ENCODE data around the gene STRA6.

STRA6 gene, protein sequence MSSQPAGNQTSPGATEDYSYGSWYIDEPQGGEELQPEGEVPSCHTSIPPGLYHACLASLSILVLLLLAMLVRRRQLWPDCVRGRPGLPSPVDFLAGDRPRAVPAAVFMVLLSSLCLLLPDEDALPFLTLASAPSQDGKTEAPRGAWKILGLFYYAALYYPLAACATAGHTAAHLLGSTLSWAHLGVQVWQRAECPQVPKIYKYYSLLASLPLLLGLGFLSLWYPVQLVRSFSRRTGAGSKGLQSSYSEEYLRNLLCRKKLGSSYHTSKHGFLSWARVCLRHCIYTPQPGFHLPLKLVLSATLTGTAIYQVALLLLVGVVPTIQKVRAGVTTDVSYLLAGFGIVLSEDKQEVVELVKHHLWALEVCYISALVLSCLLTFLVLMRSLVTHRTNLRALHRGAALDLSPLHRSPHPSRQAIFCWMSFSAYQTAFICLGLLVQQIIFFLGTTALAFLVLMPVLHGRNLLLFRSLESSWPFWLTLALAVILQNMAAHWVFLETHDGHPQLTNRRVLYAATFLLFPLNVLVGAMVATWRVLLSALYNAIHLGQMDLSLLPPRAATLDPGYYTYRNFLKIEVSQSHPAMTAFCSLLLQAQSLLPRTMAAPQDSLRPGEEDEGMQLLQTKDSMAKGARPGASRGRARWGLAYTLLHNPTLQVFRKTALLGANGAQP

DNA sequence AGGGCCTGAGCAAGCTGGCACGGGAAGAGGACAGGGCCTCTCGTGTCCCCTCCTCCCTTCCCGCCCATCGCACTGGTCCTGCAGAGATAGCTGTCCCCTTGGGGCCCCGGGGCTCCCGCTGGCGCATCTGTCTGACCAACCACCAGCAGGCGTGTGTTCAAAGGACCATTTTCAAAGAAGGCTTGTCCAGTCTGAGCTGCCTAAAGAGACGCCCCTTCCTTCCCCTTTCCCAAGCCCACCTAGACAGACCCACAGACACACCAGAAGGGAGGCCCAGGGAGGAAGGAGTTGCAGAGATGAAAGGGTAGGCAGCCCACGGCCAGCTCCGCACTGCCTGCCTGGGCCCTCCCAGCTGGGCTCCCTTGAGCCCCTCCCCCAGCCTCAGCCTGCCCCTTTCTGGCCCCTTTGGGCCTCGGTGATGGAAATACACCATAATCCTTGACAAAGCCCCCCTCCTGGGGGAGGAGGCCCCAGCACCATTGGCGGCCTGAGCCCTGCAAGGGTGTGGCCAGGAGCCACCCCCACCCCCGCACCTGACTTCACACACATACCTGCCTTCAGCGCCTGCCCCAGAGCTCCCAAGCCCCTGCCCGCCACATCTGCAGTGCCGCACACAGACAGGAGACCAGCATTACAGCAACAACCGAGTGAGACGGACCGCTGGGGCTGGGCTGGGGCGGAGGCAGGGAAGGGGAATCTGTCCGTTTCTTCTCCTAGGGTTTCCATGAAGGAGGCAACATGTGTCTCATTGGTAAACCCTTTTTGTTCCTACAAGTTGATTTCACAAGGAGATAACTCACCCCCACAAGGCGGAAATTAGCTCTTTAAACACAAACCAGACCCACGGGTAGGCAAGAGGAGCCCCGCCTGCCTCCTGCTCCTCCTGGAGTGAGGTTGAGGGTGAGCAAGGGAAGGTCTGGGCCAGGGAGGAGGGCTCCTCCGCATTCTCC is at the start of gene STRA6:
Gene STRA6 (minus strand): TSS at position 336 of the 950 bp plus-strand sequence. CDS start 520 bp downstream, outside the sequence.
- DNase-seq (ENCODE audit: low read depth in 2 of 2), result no peak

DNA sequence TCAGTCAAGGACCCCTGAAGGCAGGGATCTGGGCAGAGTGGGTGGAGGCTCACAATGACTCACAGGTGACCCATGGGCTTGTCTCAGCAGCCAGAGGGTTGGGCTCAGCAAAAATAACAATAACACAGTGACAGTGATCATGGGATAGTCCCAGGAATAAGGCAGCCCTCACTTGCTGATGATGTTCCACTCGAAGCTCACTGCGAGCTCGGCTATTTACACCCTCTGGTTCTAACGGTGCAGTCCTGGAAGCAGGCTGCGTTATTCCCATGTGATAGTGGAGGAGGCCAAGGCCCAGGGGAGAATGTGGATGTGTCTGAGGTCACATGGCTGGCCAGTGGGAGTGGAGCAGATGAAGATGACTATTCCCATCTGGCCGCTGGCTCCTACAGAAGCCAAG is 49.7 kb upstream of the STRA6 start:
- no peak for DNase-seq (ENCODE audit: low read depth in 2 of 2)

DNA sequence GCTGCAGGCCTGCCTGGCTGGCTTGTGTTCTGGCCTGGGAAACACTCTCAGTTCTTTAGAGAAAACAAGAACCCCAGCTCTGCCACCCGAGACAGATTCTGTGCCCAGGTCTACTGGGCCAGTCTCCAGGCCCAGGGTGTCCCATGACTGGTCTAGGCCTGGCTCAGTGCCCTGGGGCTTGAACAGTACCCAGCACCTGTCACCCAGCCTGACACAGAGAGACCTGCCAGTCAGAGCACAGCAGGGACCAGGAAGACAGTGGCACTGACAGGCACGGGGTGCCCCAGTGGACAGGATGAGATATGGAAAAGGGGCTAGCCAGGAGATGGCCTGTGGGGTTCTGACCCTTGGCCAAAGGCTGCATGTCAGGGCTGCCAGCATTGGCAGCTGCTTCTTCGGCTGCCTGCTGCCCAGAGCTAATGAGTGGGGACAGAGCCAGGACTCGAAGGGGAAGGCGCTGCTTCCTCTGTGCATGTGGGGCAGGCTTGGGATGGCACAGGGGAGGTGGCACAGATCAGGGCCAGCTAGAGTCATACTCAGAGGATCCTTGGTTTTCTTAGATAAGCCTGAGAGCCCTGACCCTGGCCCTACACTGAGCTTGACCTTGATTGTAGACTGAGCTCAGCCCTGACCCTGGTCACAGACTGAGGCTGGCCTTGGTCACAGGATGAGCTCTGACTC is 48.7 kb upstream of the STRA6 start:
- no peak for DNase-seq (ENCODE audit: low read depth in 2 of 2)

DNA sequence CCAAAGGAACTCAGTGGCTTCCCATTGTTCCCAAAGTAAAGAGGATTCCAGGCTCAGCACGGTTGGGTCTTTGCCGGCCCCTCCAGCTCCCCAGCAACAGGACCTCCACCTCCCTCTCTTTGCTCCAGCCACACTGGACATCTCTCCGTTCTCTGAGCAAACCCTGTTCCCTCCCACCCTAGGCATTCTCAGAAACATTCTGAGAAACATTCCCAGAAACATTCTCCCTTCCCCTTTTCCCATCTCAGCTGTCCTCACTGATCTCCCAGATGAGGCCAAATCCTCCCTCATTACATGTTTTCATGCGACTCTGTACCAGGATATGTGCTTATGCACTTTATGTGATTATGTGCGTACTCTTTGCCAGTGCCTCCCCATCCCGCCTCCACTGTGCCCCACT is 47.7 kb upstream of the STRA6 start:
- DNase-seq (ENCODE audit: low read depth in 2 of 2), result no peak

DNA sequence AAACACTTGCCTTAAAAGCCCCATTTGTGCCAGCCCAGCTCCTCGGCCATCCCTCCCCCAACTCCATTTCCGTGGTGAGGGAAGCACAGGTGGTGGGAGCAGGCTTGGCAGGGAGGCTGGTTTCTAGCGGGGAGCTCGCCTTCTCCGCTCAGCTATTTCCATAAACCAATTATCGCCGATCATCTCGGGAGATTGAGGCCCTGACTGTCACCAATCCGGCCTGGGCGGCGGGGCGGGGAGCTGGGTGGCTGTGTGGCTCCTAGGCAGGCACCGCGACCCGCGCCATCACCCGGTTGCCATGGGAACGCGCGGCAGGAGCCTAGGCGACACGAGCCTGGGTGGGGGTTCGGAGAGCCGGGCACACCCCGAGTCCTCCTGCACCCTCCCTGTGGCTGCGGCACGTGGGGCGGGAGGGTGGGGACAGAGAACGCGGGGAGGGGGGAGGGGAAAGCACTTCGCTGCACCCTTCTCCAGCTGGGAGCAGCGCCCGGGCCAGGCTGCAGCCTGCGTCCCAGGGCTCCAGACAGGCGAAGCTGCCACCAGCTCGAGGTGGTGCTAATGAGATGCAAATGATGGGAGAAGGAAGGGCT is 42.9 kb upstream of the STRA6 start:
- peak in 1 of 2 donors; percentile 6 for DNase-seq (ENCODE audit: low read depth in 2 of 2)

DNA sequence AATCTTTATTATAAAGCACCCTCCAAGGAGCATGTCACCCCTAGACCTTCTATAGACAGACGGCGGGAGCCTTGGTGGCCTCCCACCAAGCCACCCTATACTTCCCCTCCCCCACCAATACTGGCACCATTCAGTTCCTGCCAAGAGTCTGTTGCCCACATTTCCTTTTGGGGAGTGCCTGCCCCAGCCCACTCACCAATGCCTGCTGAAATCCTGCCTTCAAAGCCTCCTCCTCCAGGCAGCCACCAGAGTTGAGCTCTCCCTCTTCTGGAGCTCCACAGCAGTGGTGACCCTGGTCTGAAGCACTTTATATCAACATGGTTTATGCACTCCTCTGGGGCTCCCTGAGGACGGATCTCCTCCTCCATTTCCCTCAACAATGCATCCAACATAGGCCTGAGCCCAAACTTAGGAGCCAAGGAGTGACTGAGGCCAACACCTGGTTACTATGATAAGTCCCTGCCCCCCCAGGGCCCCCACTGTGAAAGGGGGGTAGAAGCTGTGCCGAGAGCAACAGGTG is 42.3 kb upstream of the STRA6 start:
- no peak for DNase-seq (ENCODE audit: low read depth in 2 of 2)

DNA sequence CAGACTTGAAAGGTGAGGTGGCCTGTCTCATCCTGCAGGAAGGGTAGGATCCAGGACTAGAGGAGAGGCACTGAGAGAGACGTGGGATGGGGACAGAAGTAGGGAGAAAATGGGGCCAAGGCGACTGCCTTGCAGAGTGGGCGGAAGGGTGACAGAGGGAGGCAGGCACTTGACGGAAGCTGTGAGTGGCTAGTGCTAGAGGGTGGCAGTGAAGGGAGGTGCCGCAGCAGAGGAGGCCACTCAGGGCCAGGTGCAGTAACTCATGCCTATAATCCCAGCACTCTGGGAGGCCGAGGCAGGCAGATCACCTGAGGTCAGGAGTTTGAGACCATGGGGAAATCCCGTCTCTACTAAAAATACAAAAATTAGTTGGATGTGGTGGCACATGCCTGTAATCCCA is 40.8 kb upstream of the STRA6 start:
- DNase-seq (ENCODE audit: low read depth in 2 of 2), result no peak

DNA sequence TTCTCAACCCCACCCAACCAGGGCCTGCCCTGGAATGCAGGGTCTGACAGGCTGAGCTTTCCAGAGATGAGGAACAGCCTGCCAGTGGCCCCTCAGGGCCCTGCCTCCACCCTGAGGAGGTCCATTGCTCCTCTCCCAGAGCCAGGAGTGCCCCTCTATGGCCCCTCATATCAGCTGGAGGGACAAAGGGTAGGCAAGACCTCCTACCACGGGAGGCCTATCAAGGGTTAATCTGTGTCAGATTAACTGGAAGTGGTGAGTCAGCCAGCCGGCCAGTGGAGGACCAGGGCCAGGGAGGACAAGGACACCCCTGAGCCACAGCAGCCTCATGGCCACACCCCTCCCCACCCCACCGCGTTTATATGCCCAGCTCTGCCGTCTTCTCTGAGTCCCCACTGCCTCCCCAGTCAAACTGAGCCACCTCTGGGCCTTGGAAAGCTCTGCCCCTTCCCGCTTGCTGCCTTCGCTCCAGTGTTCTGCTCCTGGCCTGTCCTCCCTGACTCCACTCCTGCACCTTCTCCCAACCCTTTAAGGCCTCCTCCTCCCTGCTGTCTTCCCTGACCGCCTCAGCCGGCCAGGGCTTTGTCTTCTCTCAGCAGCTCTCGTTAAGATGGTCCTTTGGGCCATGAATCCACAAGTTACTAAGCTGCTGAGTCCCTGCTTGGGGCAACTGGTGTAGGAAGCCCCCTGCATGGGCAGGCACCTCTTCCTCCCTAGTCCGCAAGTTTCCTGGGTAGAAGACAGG is 40.0 kb upstream of the STRA6 start:
- no peak for DNase-seq (ENCODE audit: low read depth in 2 of 2)

DNA sequence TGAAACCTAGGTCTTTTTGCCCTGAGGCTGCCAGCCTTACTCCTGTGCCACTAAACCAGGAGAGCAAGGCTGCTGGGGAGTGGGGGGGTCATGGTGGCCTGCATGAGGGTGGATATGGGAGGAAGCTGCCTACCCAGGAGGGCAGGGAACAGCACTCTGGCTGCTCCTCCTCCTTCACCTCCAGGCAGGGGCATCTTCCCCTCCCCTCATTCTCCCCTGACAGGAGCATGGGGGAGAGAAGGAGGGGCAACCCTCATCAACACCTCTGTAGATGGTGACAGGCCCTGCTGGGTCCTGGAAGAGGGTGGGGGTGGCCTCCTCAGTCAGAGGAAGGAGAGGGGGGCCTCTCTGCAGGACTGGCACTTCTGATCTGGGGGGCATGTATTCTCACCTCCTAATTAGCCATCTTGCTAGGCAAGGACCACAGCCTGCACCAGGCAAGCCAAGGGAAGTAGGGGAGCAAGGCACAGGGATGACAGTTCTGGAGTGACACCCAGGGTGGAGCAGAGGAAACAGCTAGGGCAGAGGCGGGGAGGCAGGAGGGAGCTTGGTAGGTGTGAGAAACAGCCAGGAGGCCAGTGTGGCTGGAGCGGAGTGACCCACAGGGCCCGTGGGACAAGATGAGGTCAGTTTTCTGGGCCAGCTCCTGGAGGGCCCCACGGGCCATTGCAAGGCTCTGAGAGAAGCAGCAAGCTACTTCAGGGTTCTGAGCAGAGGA is 38.5 kb upstream of the STRA6 start:
- no peak for DNase-seq (ENCODE audit: low read depth in 2 of 2)

DNA sequence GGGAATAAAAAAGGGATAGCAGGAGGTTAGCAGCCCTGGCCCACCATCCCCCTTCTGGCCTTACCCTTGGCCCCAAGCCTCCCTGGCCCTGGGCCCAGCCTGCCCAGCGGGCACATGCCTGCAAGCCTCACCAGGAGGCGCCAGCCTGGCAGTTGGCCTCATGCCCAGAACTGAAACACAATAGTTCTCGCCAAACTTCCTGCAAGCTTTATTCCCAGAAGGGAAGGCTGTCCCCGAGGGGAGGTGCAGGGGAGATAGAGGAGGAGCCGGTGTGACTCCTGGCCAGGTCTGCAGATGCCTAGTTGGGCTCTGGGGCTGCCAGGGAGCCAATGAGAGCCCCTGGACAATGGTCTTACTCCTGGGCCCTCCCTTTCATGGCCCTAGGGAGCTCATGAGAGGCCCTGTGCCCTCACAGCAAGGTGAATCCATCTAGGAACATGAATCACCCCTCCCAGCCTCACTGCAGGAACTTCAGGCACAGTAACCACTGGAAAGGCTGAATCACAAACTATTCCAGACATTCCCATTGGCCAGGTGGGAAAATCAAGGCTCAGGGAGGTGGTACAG is 37.5 kb upstream of the STRA6 start:
- DNase-seq (ENCODE audit: low read depth in 2 of 2), result no peak

DNA sequence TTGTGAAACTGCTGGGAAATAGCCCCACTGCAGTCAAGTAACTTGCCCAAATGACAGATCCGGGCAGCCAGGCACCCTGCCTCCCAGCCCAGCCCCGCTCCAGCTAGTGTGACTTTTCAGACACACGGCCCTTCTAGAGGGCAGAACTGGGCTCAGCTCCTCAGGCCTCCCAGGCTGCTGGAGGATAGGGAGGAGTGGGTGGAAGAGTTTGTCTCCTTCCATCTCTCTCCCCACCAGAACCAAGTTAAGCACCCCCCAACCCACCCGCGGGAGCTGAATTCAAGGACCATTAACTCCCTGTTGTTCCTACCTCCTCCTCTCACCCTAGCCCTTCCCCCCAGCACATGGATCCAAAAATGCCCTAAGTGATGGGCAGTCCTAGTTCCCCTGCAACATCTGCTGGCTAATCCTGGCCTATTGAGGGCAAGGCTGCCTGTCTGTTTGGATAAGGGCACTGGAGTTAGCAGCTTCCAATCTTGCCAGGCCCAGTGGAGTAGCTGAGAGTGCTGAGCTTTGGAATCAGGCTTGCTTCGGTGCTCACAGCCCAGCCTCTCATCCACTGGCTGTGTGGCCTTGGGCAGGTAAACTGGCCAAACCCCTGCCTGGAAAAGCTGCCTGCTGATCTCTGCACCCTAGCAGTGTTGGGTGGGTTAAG is 36.6 kb upstream of the STRA6 start:
- DNase-seq (ENCODE audit: low read depth in 2 of 2), result no peak

DNA sequence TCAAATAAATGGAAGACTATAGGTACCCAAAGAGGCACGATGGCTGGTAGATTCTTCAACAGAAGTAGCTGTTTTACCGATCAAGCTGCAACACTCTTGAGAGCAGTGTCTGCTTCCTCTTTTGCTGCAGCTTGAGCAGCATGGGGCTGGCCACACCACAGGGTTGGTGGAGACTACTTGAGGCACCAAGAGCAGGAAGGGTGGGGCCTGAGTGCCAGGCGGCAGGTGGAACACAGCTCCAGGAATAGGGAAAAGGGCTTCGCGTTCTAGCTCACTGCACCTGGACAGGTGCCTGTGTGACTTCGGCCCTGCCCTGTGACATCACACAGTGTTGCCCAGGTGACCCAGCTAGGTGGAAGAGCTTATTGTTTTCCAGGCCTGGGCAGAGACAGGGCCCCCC is 33.4 kb upstream of the STRA6 start, which contains the start of gene CCDC33:
Gene CCDC33 (plus strand): TSS at position 365 of the 400 bp plus-strand sequence. CDS start 394 bp downstream, outside the sequence.
- DNase-seq (ENCODE audit: low read depth in 2 of 2), result no peak

DNA sequence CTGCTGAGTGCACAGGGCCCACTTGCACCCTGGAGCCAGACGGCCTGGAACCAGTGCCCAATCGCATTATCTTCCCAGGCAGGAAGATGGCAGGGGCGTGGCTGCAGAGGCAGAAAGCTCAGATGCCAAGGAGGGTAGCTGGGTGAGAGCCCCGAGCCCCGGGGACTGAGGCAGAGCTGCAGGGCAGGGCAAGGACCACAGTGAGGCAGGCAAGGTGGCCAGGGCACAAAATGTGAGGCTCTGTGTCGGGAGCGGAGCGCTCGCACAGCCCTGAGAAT is 31.9 kb upstream of the STRA6 start:
- DNase-seq (ENCODE audit: low read depth in 2 of 2), result no peak

DNA sequence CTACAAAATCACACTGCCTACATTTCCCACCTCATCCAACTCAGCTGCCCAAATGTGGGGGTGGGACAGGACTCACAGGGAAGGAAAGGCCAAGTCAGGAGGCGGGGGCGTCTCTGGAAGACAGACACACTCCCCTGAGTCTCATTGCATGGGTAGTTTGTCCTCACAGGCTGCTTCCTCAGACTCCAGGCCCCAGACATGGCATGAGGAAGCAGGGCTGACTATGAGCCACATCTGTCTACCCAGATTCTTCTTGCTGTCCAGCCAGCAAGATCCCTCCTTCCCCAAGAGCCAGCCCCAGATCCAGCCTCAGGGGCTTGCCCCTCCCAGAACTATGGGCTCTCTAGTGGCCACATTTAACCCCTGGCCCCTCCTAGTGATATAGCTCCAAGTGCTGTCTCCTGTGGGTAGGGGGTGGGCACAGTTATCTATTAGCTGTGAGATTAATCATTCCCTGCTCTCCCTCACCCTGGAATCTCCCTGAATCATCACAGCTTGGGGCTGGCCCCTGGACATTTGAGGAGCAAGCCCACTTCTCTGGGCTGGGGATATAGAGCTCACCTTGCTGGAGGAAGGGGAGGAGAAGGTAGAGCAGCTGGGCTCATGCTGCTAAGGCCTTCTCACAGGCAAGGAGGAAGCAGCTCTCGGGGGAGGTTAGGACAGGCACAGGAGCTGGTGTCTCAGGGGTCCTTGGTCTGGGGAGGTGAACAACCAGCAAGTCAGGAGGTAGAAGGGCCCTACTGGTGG is 31.4 kb upstream of the STRA6 start:
- DNase-seq (ENCODE audit: low read depth in 2 of 2), result no peak

DNA sequence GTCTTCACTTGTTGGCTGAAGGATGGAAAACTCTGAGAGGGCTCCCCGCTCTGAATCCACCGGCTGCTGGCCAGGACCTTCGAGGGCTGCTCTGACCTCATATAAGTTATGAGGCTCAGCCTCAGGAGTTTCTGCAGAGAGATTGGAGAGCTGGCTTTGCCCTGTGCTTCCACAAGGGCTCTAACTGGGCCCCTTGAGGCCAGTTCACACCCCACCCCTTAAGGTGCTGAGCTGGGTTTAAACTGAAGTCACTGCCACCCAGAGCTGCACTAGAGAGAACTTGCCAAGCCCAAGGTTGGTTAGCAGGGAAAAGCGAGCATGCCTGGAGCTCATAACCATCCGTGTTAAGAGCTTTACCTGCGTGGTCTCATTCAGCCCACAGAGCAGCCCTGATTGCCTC is 30.8 kb upstream of the STRA6 start:
- no peak for DNase-seq (ENCODE audit: low read depth in 2 of 2)

DNA sequence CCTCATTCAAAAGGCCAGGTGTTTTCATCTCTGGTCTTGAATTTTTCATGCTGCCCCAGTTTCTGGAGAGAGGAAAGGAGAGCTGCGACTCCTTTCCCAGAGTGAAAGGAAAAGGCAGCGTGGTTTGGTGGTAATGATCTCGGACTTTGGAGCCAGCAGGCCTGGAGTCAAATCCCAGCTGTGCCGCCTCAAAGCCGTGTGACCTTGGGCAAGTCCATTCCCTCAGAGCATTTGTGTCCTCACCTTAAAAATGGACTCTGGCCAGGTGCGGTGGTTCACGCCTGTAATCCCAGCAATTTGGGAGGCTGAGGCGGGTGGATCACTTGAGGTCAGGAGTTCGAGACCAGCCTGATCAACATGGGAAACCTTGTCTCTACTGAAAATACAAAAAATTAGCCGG is 28.9 kb upstream of the STRA6 start:
- no peak for DNase-seq (ENCODE audit: low read depth in 2 of 2)

DNA sequence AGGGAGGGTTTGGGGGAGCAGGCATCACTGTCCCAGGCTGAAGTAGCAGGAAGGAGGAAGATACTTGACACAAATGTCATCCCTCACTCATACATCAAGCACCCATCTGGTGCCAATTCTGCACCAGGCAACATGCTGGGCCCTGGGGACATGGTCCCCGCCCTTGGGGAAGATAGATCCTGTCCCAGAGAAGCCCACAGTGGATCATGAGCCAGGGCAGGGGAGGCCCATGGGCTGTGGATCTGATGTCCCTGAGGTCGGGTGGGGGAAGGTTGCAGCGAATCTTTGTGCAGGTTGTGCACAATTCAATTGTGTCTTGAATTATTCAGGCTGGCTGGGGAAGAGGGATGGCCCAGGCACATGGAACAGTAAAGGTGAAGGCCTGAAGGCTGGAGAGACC is 27.1 kb upstream of the STRA6 start:
- no peak for DNase-seq (ENCODE audit: low read depth in 2 of 2)

DNA sequence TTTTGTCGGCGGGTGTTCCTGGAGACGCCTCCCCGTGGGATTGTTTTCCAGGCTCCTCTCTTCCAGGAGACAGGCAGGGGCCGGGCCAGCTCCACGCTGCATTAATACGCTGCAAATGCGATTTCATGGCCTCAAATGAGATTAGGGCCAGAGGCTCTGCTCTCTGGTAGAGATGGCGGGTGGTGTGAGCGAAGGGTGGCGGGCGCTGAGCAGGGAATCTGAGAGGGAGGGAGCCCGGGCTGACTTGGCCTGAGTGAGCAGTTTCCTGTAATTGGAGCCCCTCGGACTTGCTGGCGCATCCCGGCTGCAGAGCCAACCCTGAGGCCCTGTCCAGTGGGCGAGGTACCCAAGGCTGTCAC is 26.1 kb upstream of the STRA6 start:
- DNase-seq (ENCODE audit: low read depth in 2 of 2), result no peak

All from activated CD4-positive, alpha-beta T cell treated with anti-CD3 and anti-CD28 coated beads for 24 hours (primary cell).